ENCODE measurements around the gene TUBB4B. TPM values are rescaled to one million over a fixed set of nuclear protein-coding genes. Genes with fewer than 3 reads are reported as not detected.

The TUBB4B gene
- total RNA-seq, 2 experiments from 2014 or later = 417 to 443 TPM

DNA sequence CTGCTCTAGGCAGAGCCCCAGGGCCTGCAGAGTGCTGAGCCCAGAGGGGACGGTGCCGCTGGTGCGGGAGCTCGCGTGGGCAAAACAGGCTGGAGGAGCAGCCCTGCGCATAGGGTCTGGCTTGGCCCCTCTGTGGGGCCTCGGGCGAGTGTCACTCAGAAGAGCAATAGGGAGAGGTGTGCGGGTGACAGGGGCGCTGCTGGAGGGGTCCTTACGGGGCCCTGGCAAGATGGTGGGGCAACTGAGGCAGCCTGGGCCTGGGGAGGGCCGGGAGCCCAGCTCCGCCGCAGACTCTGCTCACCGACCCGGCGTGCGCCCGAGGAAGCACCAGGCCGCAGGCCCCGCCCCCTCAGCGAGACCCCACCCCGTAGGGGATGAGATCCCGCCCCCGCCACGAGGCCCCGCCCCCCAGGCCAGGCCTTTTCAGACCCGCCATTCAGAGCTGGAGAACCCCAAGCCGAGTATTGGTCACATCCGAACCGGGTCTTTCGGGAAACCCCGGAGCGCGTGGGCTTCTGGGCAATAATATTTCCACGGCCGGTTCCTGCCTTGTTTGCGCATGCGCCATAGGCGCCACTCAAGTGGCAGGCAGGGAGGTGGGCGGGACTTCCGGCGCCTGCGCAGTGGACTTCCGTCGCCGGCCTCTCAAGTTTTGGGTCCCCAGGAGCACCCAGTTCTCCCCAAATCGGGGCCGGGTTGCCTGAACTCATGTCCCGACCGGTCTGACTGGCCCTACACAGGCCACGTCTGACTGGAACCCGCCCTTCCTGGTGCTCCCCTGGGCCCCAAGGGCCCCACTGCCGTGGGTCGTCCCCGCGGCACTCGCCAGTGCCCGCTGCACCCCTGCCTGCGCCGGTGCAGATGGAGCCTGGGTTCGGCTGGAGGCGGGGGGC, 17.8 kb upstream of the TUBB4B start:
- CTCF ChIA-PET (ENCODE audit: unreplicated experiment) = interaction anchor here (0.6 kb wide), 2 partner anchors 28 to 447 kb away, joined by 5 to 7 read pairs; no protein-coding TSS in a partner anchor
- TF ChIP-seq, protein P1, sequence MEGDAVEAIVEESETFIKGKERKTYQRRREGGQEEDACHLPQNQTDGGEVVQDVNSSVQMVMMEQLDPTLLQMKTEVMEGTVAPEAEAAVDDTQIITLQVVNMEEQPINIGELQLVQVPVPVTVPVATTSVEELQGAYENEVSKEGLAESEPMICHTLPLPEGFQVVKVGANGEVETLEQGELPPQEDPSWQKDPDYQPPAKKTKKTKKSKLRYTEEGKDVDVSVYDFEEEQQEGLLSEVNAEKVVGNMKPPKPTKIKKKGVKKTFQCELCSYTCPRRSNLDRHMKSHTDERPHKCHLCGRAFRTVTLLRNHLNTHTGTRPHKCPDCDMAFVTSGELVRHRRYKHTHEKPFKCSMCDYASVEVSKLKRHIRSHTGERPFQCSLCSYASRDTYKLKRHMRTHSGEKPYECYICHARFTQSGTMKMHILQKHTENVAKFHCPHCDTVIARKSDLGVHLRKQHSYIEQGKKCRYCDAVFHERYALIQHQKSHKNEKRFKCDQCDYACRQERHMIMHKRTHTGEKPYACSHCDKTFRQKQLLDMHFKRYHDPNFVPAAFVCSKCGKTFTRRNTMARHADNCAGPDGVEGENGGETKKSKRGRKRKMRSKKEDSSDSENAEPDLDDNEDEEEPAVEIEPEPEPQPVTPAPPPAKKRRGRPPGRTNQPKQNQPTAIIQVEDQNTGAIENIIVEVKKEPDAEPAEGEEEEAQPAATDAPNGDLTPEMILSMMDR (conservative IDR thresholded peaks at IDR 0.05; ENCODE audit: low read length) = no peak
- no peak for TF ChIP-seq EZH2phosphoT487 (IDR thresholded peaks at IDR 0.05; ENCODE audit: borderline replicate concordance, low read depth, low read length)
- Histone ChIP-seq H3K27ac (ENCODE audit: low read depth, low read length, poor library complexity, severe bottlenecking) (peak overlapping the region; percentile 65), H3K36me3 (ENCODE audit: insufficient read depth, low read length) (peaks cover 8% of the 10 kb centered on the region; the same call in 1 of the 2 replicates), H3K4me2 (ENCODE audit: low read length) (peak overlapping the region; percentile 98), H4K20me1 (ENCODE audit: insufficient read depth, low read length) (no peaks in the 10 kb centered on the region), H3K4me1 (ENCODE audit: insufficient read depth, low read length, poor library complexity, severe bottlenecking) (peaks cover 26% of the 10 kb centered on the region), H3K4me3 (ENCODE audit: low read depth, low read length, poor library complexity, severe bottlenecking) (peak overlapping the region; percentile 91), H3K9me3 (ENCODE audit: low read length) (no peaks in the 10 kb centered on the region), H2AFZ (ENCODE audit: low read length) (peak overlapping the region; percentile 53), H3K79me2 (ENCODE audit: insufficient read depth, low read depth, low read length) (no peaks in the 10 kb centered on the region), H3K9me2 (ENCODE audit: insufficient read depth, low read length) (no peaks in the 10 kb centered on the region)
- peak; percentile 100 for DNase-seq (ENCODE audit: low spot score)
- POLR2A ChIA-PET = interaction anchor here (0.6 to 1.6 kb wide), 9 partner anchors 16 to 220 kb away, joined by 3 to 5 read pairs (median 3); partner anchors contain the start of genes SSNA1 and TUBB4B
- no TSS peak for BruUV-seq (replicated peaks)
- intact Hi-C loops (cut with micrococcal nuclease; ENCODE audit: unreplicated experiment) = loop anchor here (1.0 to 2.0 kb wide), 5 partner anchors 23 to 177 kb away; partner anchors contain the start of genes ANAPC2, NPDC1, SSNA1 and TPRN

DNA sequence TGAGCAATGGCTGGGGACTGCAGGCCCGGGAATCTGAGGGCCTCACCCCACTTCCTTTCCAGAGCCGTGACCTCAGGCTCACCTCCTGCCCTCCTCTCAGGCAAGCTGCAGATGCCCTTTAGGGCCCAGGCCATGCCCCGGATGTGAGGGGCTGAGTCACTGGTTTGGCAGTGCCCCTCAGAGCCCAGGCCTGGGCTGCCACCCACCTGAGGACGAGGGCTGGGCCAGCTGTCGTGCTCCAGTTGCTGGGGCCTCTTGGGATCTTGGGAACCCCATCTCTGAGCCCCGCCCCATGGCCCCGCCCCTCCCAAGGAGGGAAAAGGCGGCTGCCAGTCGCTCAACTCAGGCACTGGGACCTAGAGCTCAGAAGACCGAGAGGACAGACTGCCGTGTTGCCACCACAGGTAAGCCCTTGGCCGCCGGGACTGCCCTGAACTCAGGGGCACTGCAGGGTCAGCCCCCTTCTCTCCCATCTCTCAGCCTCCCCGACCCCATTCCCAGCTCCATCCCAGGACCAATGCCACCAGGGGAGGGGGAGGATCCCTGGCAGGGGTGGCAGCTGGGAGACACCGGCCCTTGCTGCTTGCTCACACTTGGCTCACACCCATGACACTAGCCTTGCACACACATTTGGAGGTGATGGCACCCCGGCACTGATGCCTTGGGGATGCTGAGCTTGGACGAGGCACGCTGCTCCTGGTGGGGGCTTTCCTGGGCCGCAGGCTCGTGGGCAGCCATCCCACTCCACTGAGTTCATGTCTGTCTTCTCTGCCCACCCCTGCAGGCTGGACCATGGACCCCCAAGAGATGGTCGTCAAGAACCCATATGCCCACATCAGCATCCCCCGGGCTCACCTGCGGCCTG, 16.0 kb upstream of the TUBB4B start, which contains the start of gene CYSRT1:
CYSRT1 (plus strand) TSS at position 345 of the 865 bp plus-strand sequence; CDS start at position 793, 448 bp downstream.
- H3K9me3 ChIP-seq (ENCODE audit: low read length) = no peaks in the 10 kb centered on the region
- peaks cover 26% of the 10 kb centered on the region for H3K4me1 ChIP-seq (ENCODE audit: insufficient read depth, low read length, poor library complexity, severe bottlenecking)
- peak within 1 kb of the TSS; percentile 87 for H3K4me2 ChIP-seq (ENCODE audit: low read length)
- CTCF ChIA-PET (ENCODE audit: unreplicated experiment) = interaction anchor here (0.6 kb wide), 1 partner anchor 143 kb away, joined by 3 read pairs; no protein-coding TSS in a partner anchor
- peak within 1 kb of the TSS; percentile 91 for H3K4me3 ChIP-seq (ENCODE audit: low read depth, low read length, poor library complexity, severe bottlenecking)
- no peaks in the 10 kb centered on the region for H3K9me2 ChIP-seq (ENCODE audit: insufficient read depth, low read length)
- H3K79me2 ChIP-seq (ENCODE audit: insufficient read depth, low read depth, low read length) = no peaks in the 10 kb centered on the region
- H4K20me1 ChIP-seq (ENCODE audit: insufficient read depth, low read length) = no peaks in the 10 kb centered on the region
- DNase-seq (ENCODE audit: low spot score) = no peak
- POLR2A ChIA-PET = no interaction called here
- intact Hi-C loops (cut with micrococcal nuclease; ENCODE audit: unreplicated experiment) = no loop called here
- TF ChIP-seq, protein P1 (conservative IDR thresholded peaks at IDR 0.05; ENCODE audit: low read length) = no peak
- TF ChIP-seq EZH2phosphoT487 (IDR thresholded peaks at IDR 0.05; ENCODE audit: borderline replicate concordance, low read depth, low read length) = no peak
- H3K36me3 ChIP-seq (ENCODE audit: insufficient read depth, low read length) = no peaks in the 10 kb centered on the region
- H2AFZ ChIP-seq (ENCODE audit: low read length) = peak within 1 kb of the TSS; percentile 53; the same call in 1 of the 2 replicates
- BruUV-seq (replicated peaks) = no TSS peak
- peak within 1 kb of the TSS; percentile 65 for H3K27ac ChIP-seq (ENCODE audit: low read depth, low read length, poor library complexity, severe bottlenecking)

Measured in OCI-LY7 (cell line).